Neural progenitor cell (in vitro differentiated cells): Measurements from ENCODE around the gene WWOX. TPM values are rescaled to one million over a fixed set of nuclear protein-coding genes. Genes with fewer than 3 reads are reported as not detected.

Experiments
- DNase-seq: peaks from one replicate; pipeline ENCODE4 v3.0.0-alpha.2; 2016; ENCODE audit warnings: low spot score
- H2AFZ ChIP-seq: fragments of 200-600 bp; sonication (generic); replicated peaks from 2 replicates; pipeline ENCODE4 v1.6.1; 2016; ENCODE audit warnings: antibody characterized with exemption
- H3F3A ChIP-seq: fragments of 200-600 bp; sonication (generic); 2 replicates; pipeline ENCODE4 v1.6.1; 2016; ENCODE audit warnings: antibody characterized with exemption, low read depth
- H3K27ac ChIP-seq: fragments of 200-600 bp; sonication (generic); 2 replicates; pipeline ENCODE4 v1.5.1; 2016; ENCODE audit warnings: mild to moderate bottlenecking
- H3K27me3 ChIP-seq: fragments of 200-600 bp; sonication (generic); 2 replicates; pipeline ENCODE4 v1.6.1; 2016; ENCODE audit warnings: mild to moderate bottlenecking, moderate library complexity
- H3K36me3 ChIP-seq: fragments of 200-600 bp; sonication (generic); 2 replicates; pipeline ENCODE4 v1.5.1; 2016
- H3K4me1 ChIP-seq: fragments of 200-600 bp; sonication (generic); 2 replicates; pipeline ENCODE4 v1.6.1; 2016; ENCODE audit warnings: mixed run types
- H3K4me2 ChIP-seq: fragments of 200-600 bp; sonication (generic); 2 replicates; pipeline ENCODE4 v1.6.1; 2016
- H3K4me3 ChIP-seq: fragments of 200-600 bp; sonication (generic); 2 replicates; pipeline ENCODE4 v1.5.1; 2016
- H3K79me2 ChIP-seq: fragments of 200-600 bp; sonication (generic); 2 replicates; pipeline ENCODE4 v1.6.1; 2016; ENCODE audit warnings: low read depth
- H3K9ac ChIP-seq: fragments of 200-600 bp; sonication (generic); 2 replicates; pipeline ENCODE4 v1.6.1; 2016
- H3K9me3 ChIP-seq: fragments of 200-600 bp; sonication (generic); 2 replicates; pipeline ENCODE4 v1.5.1; 2016; ENCODE audit warnings: low read depth
- H4K20me1 ChIP-seq: fragments of 200-600 bp; sonication (generic); 2 replicates; pipeline ENCODE4 v1.6.1; 2016; ENCODE audit warnings: low read depth
- H3K27ac Mint-ChIP-seq: 3 replicates; pipeline ENCODE4 v1.8.0; 2021; ENCODE audit warnings: mixed read lengths
- H3K27me3 Mint-ChIP-seq: 2 replicates; pipeline ENCODE4 v1.8.0; 2022; ENCODE audit warnings: low read depth, mild to moderate bottlenecking, inconsistent platforms, moderate library complexity, mixed read lengths; ENCODE audit not compliant: insufficient read depth
- H3K36me3 Mint-ChIP-seq: 3 replicates; pipeline ENCODE4 v1.8.0; 2021; ENCODE audit warnings: mixed read lengths
- H3K4me1 Mint-ChIP-seq: 3 replicates; pipeline ENCODE4 v1.8.0; 2021; ENCODE audit warnings: mixed read lengths
- H3K4me3 Mint-ChIP-seq: 3 replicates; pipeline ENCODE4 v1.8.0; 2021; ENCODE audit warnings: mild to moderate bottlenecking, moderate library complexity, mixed read lengths
- H3K9me3 Mint-ChIP-seq: 3 replicates; pipeline ENCODE4 v1.8.0; 2020; ENCODE audit warnings: mixed read lengths
- CTCF ChIP-seq: fragments of 200-600 bp; sonication (generic); IDR thresholded peaks from 2 replicates; pipeline ENCODE4 v1.5.1; 2017; ENCODE audit warnings: antibody characterized with exemption, mild to moderate bottlenecking
- EZH2 ChIP-seq: fragments of 200-600 bp; sonication (generic); IDR thresholded peaks from 2 replicates; pipeline ENCODE4 v1.6.1; 2017; ENCODE audit warnings: antibody characterized with exemption, mild to moderate bottlenecking, moderate library complexity
- EZH2phosphoT487 ChIP-seq: fragments of 200-600 bp; sonication (generic); IDR thresholded peaks from 2 replicates; pipeline ENCODE4 v1.6.1; 2017; ENCODE audit warnings: antibody characterized with exemption
- total RNA-seq: library from RNA; depleted of rRNA; stranded (reverse); fragments of >200 nt; gene quantifications from 2 replicates; pipeline ENCODE4 v1.2.3, GENCODE V29; 2015; ENCODE audit warnings: low replicate concordance

The WWOX gene
- total RNA-seq, 1 donor from 2014 or later: 63.7 TPM

- Histone ChIP-seq H3K9ac (no peak overlapping the region), H3K79me2 (no peaks in the 10 kb centered on the region), H3K36me3 (no peaks in the 10 kb centered on the region), H3K27me3 (no peaks in the 10 kb centered on the region), H3F3A (no peaks in the 10 kb centered on the region), H4K20me1 (no peaks in the 10 kb centered on the region), H3K4me3 (no peak overlapping the region), H2AFZ (no peak overlapping the region), H3K27ac (no peak overlapping the region), H3K4me2 (no peak overlapping the region), H3K9me3 (no peaks in the 10 kb centered on the region), H3K4me1 (no peaks in the 10 kb centered on the region)
- H3K36me3 Mint-ChIP-seq: no peaks in the 10 kb centered on the region
- H3K4me1 Mint-ChIP-seq: no peaks in the 10 kb centered on the region
- DNase-seq: no peak
- H3K4me3 Mint-ChIP-seq: no peak overlapping the region
- H3K27me3 Mint-ChIP-seq: peaks cover 2% of the 10 kb centered on the region
- no peaks in the 10 kb centered on the region for H3K9me3 Mint-ChIP-seq
- H3K27ac Mint-ChIP-seq: no peak overlapping the region
- TF ChIP-seq CTCF: no peak
- TF ChIP-seq EZH2phosphoT487: no peak
- no peak for TF ChIP-seq EZH2
Measured at GRCh38 chr16:78142788-78143187, 43.3 kb downstream of the WWOX start.

- H3K27me3 Mint-ChIP-seq: peaks cover 2% of the 10 kb centered on the region
- no peaks in the 10 kb centered on the region for H3K36me3 Mint-ChIP-seq
- TF ChIP-seq CTCF (no peak), EZH2phosphoT487 (no peak), EZH2 (no peak)
- no peak overlapping the region for H3K4me3 Mint-ChIP-seq
- no peaks in the 10 kb centered on the region for H3K36me3 ChIP-seq
- no peaks in the 10 kb centered on the region for H3K9me3 Mint-ChIP-seq
- no peaks in the 10 kb centered on the region for H3K9me3 ChIP-seq
- no peak overlapping the region for H3K4me2 ChIP-seq
- H3K27me3 ChIP-seq: no peaks in the 10 kb centered on the region
- H3K4me3 ChIP-seq: no peak overlapping the region
- H3K4me1 ChIP-seq: no peaks in the 10 kb centered on the region
- no peak overlapping the region for H3K9ac ChIP-seq
- no peaks in the 10 kb centered on the region for H4K20me1 ChIP-seq
- H3F3A ChIP-seq: no peaks in the 10 kb centered on the region
- H3K27ac Mint-ChIP-seq: no peak overlapping the region
- DNase-seq: no peak
- no peaks in the 10 kb centered on the region for H3K79me2 ChIP-seq
- H3K4me1 Mint-ChIP-seq: no peaks in the 10 kb centered on the region
- H3K27ac ChIP-seq: no peak overlapping the region
- no peak overlapping the region for H2AFZ ChIP-seq
Measured at GRCh38 chr16:78146807-78147206, 47.4 kb downstream of the WWOX start.

GRCh38 chr16:78147911-78148401 lies 48.5 kb downstream of the WWOX start:
- Mint-ChIP-seq H3K27me3 (peaks cover 2% of the 10 kb centered on the region), H3K27ac (no peak overlapping the region), H3K4me1 (no peaks in the 10 kb centered on the region), H3K9me3 (no peaks in the 10 kb centered on the region), H3K36me3 (no peaks in the 10 kb centered on the region), H3K4me3 (no peak overlapping the region)
- Histone ChIP-seq H3K27ac (no peak overlapping the region), H3K4me3 (no peak overlapping the region), H3K9me3 (no peaks in the 10 kb centered on the region), H3K27me3 (no peaks in the 10 kb centered on the region), H3F3A (no peaks in the 10 kb centered on the region), H3K4me2 (no peak overlapping the region), H3K4me1 (no peaks in the 10 kb centered on the region), H3K36me3 (no peaks in the 10 kb centered on the region), H3K9ac (no peak overlapping the region), H4K20me1 (no peaks in the 10 kb centered on the region), H3K79me2 (no peaks in the 10 kb centered on the region), H2AFZ (no peak overlapping the region)
- DNase-seq: no peak
- TF ChIP-seq CTCF: no peak
- no peak for TF ChIP-seq EZH2
- TF ChIP-seq EZH2phosphoT487: no peak

- no peak for TF ChIP-seq CTCF
- H3K27me3 ChIP-seq: no peaks in the 10 kb centered on the region
- H3K27ac ChIP-seq: no peak overlapping the region
- H3K36me3 ChIP-seq: no peaks in the 10 kb centered on the region
- Mint-ChIP-seq H3K27me3 (peaks cover 2% of the 10 kb centered on the region), H3K9me3 (no peaks in the 10 kb centered on the region), H3K27ac (no peak overlapping the region), H3K4me3 (no peak overlapping the region), H3K36me3 (no peaks in the 10 kb centered on the region), H3K4me1 (no peaks in the 10 kb centered on the region)
- H3K4me3 ChIP-seq: no peak overlapping the region
- H4K20me1 ChIP-seq: no peaks in the 10 kb centered on the region
- H3K79me2 ChIP-seq: no peaks in the 10 kb centered on the region
- DNase-seq: no peak
- no peak overlapping the region for H2AFZ ChIP-seq
- no peak overlapping the region for H3K4me2 ChIP-seq
- H3K9me3 ChIP-seq: no peaks in the 10 kb centered on the region
- no peaks in the 10 kb centered on the region for H3K4me1 ChIP-seq
- no peak overlapping the region for H3K9ac ChIP-seq
- H3F3A ChIP-seq: no peaks in the 10 kb centered on the region
Measured at GRCh38 chr16:78150233-78150632, 50.8 kb downstream of the WWOX start.
